Dermis lymphatic vessel endothelial cell (primary cell): ENCODE results near the gene OR2S2. TPM values are rescaled to one million over a fixed set of nuclear protein-coding genes. Genes with fewer than 3 reads are reported as not detected.

Experiments
- total RNA-seq: library from RNA; depleted of rRNA; stranded (reverse); fragments of >200 nt; gene quantifications from 2 replicates; pipeline ENCODE4 v1.2.1, GENCODE V29; 2014

The OR2S2 gene
- not detected in 2 replicates for total RNA-seq

DNA sequence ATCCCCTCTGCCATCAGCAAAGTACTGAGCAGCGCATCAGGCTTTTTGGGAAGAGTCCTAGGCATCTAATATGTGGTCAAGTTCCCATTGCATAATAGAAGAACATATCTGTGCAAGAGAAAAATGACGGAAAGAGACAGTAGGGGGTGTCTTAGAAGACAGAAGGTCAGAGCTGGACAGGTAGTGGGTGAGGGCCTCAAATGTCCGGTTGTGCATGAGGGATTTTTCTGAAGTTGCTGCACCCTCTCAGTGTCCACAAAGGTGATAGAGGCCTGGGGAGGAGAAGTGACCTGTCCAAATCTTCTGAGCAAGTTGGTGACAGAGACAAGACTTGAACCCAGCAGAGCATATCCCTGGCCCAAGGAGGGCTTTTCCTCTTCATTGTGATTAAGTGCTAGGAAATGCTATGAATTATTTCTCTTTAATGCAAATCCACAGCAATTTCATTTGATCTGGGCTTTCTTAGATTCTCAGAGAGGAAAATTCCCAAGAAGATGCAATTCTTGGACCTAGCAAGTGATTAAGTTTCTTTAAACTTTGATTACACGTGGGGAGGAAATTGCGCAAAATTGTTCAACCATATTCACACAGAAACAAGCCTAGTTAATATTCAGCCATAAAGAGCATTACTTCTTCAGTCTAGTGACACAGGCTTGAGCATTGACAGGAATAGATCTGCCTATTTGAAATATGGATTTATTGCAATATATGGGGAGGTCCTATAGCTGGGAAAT, at the start of gene OR2S2:
Gene OR2S2, minus strand, starts transcription at position 51 of the 734 bp plus-strand sequence. CDS start 56 bp downstream, outside the sequence.

GRCh38 chr9:35909274-35909673, 48.7 kb downstream of the OR2S2 start, which contains the start of gene SPAAR:
Gene SPAAR, plus strand, starts transcription at chr9:35909490. Its CDS starts 974 bp downstream, at chr9:35910464.

Other genes starting within 250 kb of the OR2S2 start
- gene TLN1, start 226.0 kb downstream of the OR2S2 start, total RNA-seq = 252 and 274 TPM in 2 replicates
- gene CREB3, start 225.5 kb downstream of the OR2S2 start, total RNA-seq = 33.7 and 42.5 TPM in 2 replicates
- 41.3 and 66.4 TPM in 2 replicates for gene GBA2, start 208.9 kb downstream of the OR2S2 start, total RNA-seq
- 9.5 and 13.0 TPM in 2 replicates for gene RGP1, start 208.9 kb downstream of the OR2S2 start, total RNA-seq
- gene MSMP, start 203.9 kb downstream of the OR2S2 start, total RNA-seq = 39.4 and 57.2 TPM in 2 replicates
- 0.43 and 0.98 TPM in 2 replicates for gene NPR2, start 166.6 kb downstream of the OR2S2 start, total RNA-seq
- not detected in 2 replicates for gene SPAG8, start 145.9 kb downstream of the OR2S2 start, total RNA-seq
- 4.6 and 5.7 TPM in 2 replicates for gene HINT2, start 143.1 kb downstream of the OR2S2 start, total RNA-seq
- not detected in 2 replicates for gene FAM221B, start 129.4 kb downstream of the OR2S2 start, total RNA-seq
- 0.11 and 0.17 TPM in 2 replicates for gene TMEM8B, start 128.9 kb downstream of the OR2S2 start, total RNA-seq
- gene OR13J1, start 87.8 kb downstream of the OR2S2 start, total RNA-seq = not detected in 2 replicates
- gene HRCT1, start 52.0 kb downstream of the OR2S2 start, total RNA-seq = 0.43 and 0.98 TPM in 2 replicates
- 1.0 and 1.4 TPM in 2 replicates for gene SPAAR, start 48.7 kb downstream of the OR2S2 start, total RNA-seq
- 29.6 and 29.9 TPM in 2 replicates for gene RECK, start 78.8 kb upstream of the OR2S2 start, total RNA-seq
- gene GLIPR2, start 178.6 kb upstream of the OR2S2 start, total RNA-seq = 80.9 and 112 TPM in 2 replicates
- gene CCIN, start 211.2 kb upstream of the OR2S2 start, total RNA-seq = 0.09 and 0.11 TPM in 2 replicates
- 220 and 275 TPM in 2 replicates for gene CLTA, start 232.8 kb upstream of the OR2S2 start, total RNA-seq